Ovary (tissue), 3 donors: ENCODE data around the gene PER2.
A peak's percentile ranks its signal among the peaks of the same experiment; 100 is the strongest.

Experiments
- POLR2A ChIP-seq: fragments of 450-650 bp; IDR thresholded peaks from one replicate; pipeline ENCODE4 v1.6.1; 2017; ENCODE audit warnings: antibody characterized with exemption, mild to moderate bottlenecking, moderate library complexity
- TF ChIP-seq, protein P1 (sequence below), 3 donors: fragments of 450-650 bp in 2 of 3; fragments of 200-600 bp in 1 of 3; IDR thresholded peaks; one replicate each; pipeline versions ENCODE4 v1.5.1 to v1.8.0; 2016 to 2022; ENCODE audit warnings: antibody characterized with exemption in 3 of 3, mild to moderate bottlenecking in 1 of 3
- donor health status: DM: no; HTN: no; CAD: no.

GRCh38 chr2:238239863-238240756 lies 48.3 kb downstream of the PER2 start, which contains the start of gene HES6:
- TF ChIP-seq, protein P1, sequence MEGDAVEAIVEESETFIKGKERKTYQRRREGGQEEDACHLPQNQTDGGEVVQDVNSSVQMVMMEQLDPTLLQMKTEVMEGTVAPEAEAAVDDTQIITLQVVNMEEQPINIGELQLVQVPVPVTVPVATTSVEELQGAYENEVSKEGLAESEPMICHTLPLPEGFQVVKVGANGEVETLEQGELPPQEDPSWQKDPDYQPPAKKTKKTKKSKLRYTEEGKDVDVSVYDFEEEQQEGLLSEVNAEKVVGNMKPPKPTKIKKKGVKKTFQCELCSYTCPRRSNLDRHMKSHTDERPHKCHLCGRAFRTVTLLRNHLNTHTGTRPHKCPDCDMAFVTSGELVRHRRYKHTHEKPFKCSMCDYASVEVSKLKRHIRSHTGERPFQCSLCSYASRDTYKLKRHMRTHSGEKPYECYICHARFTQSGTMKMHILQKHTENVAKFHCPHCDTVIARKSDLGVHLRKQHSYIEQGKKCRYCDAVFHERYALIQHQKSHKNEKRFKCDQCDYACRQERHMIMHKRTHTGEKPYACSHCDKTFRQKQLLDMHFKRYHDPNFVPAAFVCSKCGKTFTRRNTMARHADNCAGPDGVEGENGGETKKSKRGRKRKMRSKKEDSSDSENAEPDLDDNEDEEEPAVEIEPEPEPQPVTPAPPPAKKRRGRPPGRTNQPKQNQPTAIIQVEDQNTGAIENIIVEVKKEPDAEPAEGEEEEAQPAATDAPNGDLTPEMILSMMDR (IDR thresholded peaks at IDR 0.05) = peak in 1 of 3 donors; percentile 35
- peak; percentile 70 for TF ChIP-seq POLR2A
